ENCODE data around the gene RHOJ.
"Not testable (repeated sequence)": the region's sequence is repeated elsewhere in the genome, so short reads cannot be mapped to it uniquely, and the experiment has no call there.

RHOJ gene

GRCh38 chr14:63269561-63270225 lies 65.5 kb downstream of the RHOJ start:
- DNase-seq = no peak

- DNase-seq = no peak
Observed at GRCh38 chr14:63273129-63273528, 68.9 kb downstream of the RHOJ start.

- DNase-seq = no peak
Observed at GRCh38 chr14:63273717-63274655, 69.7 kb downstream of the RHOJ start.

DNA sequence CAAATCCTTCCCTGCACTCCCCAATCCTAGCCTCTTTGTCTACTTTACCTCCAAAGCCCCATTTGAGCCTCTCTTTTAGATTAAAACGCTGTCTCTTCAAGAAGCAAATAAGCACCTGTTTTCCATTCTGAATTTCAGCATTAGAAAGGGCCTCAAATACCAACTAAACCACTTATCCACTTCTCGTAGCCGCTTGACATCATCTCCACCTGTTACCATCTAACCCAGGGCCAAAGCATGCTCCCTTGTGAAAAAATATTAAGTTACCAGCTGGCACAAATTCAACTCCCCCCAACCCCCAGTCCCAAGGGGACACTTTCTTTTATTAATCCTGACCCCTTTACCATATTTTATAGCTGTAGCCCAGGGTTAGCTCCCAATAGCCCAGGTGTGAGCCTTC lies 71.4 kb downstream of the RHOJ start:
- DNase-seq = no peak

DNA sequence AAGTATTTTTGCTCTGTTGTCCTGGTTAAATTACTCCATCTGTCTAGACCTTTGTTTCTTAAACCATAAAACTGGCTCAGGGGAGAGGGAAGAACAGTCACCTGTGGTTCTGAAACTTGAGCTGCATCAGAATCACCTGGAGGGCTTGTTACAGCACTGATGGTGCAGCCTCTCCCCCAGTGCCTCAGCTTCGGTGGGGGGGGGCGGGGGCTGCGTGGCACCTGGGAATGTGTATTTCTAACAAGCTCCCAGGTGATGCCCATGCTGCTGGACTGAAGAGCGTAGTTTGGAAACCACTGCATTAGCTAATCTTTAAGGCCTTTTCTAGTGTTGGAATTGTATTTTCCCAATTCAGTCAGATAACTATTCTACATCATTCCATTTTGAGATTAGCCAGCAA lies 71.8 kb downstream of the RHOJ start:
- no peak for DNase-seq

GRCh38 chr14:63276492-63277342 lies 72.5 kb downstream of the RHOJ start:
- no peak for DNase-seq

- DNase-seq = no peak
Observed at GRCh38 chr14:63277591-63278183, 73.4 kb downstream of the RHOJ start.

DNA sequence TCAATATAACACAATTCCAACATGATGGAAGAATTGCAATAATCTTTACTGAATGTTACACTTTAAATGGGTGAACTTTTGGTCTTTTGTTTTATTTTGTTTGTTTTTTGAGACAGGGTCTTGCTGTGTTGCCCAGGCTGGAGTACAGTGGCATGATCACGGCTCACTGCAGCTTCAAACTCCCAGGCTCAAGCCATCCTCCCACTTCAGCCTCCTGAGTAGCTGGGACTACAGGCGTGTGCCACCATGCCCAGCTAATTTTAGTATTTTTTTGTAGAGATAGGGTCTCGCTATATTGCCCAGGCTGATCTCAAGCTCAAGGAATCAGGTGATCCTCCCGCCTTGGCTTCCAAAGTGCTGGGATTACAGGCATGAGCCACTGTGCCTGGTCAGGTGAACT lies 75.7 kb downstream of the RHOJ start:
- DNase-seq = not testable (repeated sequence)

DNA sequence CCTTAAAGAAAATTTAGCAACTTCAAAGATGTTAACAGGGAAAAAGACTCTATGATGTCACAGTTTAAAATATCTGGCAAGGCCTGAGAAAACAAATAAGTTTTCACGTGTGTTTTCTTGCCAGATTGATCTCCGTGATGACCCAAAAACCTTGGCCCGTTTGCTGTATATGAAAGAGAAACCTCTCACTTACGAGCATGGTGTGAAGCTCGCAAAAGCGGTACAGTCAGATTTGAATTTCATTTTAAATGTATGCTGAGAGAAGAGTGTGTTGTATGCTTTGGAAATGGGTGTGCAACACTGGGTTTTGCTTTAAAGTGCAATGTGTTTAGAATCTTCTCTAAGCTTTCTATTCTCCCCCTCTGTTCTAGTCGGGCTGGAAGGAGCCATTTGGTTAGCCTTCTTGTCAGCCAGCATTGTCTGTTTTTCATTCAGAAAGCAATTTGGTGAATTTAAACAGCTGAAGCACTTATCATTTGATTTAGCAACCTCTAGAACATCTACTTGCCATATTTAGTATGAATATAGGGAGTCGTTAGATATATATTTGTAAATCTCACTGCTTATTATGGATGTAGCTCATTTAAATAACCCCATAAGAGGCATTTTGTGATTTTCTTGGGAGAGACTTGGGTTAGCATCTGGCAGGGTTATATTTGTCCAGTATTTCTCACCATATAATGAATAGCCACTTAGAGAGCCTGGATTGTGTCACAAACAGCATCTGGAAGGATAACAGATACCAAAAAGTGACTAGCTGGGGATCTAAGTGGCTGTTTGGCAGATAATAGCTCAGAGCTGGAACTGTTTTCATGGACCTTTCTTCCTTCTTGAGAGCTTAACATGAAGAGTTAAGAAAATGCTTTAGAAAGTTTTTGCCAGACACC lies 79.0 kb downstream of the RHOJ start:
- DNase-seq = no peak

GRCh38 chr14:63283884-63284248 lies 79.6 kb downstream of the RHOJ start:
- DNase-seq = no peak

DNA sequence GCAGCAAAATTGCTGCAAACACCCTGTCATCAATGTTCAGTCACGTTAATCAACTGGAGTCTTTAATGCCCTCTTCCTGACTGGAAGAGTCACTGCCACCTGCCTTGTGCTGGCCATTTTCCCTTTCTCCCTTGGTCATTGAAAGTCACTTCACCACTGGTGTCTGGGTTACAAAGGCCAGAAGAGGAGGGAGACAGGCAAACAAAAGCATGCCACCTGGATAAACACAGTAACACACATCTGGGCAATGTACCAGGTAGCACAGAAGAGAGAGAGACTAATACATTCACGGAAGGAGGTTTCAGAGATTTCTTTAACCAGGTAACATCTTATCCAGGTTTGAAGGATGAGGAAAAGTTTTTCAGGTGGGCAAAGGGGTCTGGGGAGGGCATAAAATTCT lies 81.8 kb downstream of the RHOJ start:
- DNase-seq = no peak

DNA sequence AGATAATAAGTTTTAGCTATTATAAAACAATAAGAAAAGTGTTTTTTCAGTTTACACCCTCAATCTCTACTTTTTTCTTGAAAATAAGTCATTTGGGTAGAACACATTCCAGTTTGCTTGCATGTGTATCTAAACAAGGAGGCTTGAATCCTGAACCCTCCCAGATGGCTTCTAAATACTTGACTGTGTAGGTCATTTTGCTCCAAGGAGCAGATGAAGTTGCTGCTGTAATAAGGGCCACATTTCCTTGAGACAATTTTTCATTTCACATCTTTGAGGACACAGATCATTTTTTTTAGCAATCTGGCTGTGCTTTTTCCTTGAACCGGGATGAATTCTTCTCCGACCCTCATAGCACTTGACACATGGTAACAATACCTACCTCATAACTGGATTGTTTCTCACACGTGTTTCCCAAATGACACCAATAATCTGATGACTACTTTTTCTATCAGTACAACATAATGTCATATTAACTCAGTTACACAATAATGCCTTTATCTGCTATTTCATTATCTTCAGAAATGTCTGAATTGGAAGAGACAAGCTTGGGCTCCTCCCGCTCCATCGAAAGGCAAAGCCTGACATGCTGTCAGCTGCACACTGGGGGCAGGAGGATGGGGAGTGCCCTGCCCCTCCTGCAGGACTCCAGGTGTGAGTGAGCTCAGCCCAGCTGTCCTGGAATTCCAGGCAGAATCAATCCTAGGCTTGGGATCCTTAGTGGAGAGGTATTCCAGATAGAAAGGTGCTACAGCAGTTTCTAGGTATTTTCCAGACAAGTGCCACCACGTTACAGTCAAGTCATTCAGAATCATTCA lies 83.6 kb downstream of the RHOJ start:
- DNase-seq = no peak

GRCh38 chr14:63288853-63289252 lies 84.6 kb downstream of the RHOJ start:
- no peak for DNase-seq

DNA sequence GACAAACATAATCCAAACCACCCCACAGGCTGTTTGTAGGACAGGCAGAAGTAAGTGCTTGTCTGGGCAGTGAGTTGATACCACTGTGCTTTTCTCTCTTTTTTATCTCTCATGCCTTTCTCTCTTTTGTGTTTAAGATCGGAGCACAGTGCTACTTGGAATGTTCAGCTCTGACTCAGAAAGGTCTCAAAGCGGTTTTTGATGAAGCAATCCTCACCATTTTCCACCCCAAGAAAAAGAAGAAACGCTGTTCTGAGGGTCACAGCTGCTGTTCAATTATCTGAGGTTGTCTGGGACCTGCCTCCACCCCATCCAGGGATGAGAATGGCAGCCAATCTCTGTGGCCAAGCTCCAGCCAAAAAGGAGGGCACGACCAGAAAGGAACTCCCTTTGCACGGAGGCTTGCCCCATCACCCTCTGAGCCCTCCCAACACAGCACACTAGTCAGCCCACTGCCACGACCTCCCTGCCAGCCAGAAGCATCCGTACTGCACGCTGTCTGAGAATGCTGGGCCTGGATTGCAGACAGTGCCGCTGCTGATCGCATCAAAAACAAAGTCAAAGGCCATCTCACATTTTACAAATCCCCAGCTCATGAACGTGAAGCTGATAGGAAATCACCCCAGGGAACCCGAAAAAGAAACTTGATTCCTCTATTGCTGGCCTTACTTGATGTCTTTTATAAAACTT lies 86.6 kb downstream of the RHOJ start:
- no peak for DNase-seq

DNA sequence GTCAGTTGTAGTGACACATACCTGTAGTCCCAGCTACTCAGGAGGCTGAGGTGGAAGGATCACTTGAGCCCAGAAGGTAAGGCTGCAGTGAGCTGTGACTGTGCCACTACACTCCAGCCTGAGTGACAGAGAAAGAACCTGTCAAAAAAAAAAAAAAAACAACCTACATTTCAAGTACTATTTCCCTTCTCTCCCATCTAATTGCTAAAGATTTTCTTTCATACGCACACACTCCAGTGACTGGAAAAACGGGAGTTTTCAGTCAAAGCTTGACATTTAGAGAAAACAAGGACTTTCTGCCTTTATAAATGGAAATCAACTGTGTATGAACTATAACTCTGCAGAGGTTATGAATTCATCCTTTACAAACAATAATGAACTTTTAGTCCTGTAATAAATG lies 88.6 kb downstream of the RHOJ start:
- no peak for DNase-seq

DNA sequence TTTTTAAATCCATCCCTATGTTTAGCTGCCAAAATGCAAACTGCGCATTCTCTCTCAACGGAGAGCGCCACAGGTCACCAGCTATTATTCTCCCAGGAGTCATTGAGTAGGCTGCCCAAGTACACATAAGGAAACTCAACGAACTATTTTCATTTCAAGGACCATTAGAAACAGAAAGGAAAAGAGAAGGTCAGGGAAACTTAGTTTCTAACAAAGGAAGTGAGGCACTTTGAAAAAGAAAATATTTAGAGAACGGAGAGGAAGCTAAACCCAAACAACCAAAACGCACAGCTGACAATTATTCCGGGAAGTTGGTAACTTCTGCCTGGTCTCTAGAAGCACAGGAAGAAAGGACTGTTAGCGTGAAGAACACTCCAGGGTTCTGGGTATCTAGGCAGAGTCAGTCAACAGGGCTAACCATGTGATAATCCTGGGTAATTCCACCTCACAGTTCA lies 91.0 kb downstream of the RHOJ start:
- no peak for DNase-seq

DNA sequence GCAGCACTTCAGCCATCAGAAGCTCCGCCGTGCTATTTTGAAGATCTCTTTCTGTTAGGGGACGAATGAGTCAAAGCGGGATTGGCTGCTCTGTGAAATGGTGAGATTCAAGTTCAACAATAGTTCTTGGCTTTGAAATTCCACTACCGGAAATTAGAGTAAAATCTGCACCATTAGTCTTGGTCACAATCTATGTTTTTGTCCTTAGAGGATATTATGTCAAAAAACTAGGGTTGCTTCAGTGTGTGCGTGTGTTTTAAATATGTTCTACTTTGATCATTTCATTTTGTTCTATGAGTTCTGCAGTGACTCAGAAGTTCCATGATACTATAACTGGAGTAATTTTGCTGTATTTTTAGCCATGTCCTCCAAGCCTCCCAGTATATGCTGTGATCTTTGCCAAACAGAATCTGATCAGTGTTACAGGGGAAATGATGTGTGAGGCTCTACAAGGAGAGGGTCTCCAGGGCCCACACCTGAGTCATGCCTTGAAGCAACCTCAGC lies 91.9 kb downstream of the RHOJ start:
- DNase-seq = no peak

DNA sequence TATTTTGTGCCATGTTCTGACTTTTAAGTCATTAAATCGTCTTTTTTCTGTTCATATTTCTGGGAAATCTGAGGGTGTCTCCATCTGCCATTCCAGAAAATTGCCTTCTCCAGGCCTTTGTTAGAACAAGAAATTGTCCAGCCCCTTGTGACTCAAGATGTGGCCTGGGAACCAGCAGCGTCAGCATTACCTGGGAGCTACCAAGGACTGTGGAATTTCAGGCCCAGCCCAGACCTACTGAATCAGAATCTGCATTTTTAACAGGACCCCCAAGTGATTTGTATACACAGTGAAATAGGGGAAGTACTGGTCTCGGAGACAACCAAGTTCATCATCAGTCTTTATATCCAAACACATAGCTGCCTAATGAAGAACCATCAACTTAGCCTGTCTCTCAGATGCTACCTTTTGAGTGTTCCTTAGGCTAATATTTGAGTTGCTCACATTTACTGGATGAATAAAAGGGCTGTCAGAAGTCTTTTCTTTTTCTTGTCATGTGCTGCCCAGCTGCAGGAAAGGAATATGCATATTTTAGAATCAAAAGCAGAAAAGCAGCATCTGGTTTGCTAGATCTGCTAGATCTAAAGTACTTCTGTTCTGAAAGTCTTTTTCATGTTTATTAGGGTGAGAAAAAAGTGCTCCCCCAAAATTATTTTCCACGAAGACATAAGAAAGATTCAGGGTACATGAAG lies 93.3 kb downstream of the RHOJ start:
- no peak for DNase-seq

DNA sequence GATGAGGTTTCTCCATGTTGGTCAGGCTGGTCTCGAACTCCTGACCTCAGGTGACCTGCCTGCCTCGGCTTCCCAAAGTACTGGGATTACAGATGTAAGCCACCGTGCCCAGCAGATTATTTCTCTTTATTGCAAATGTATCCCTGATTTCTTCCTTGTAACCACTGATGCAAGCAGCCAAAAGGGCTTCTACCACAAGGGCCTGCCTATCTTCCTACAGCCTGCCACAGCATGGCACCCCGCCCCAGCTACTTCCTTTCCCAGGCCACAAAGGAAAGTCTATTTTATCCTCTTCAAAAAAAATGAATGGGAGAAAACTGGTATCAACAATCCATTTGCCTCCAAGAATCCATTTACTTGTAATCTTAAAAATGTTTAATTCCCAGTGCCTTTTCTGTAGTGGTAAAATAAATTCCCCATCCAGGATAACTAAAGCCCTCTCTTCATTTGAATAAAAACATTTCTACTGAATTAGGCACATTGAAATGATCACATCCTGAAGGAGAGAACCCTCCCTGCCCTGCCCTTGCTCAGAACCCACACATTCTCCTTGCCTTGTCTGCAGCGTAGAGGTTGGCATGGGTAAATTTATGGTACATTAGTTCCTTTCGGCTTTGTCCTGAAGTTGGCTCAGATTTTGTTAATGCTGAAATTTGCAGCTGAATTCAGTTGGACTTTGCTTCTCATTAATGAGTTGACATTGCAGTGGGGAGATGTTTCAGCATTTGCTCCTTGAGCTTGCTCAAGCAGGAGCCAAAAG lies 95.3 kb downstream of the RHOJ start:
- DNase-seq = no peak
